Hepatocyte (in vitro differentiated cells): ENCODE data around the gene VPS45.

ENCODE experiments used
- CTCF ChIP-seq: fragments of 200-600 bp; sonication (generic); IDR thresholded peaks from 2 replicates; pipeline ENCODE4 v1.5.1; 2016; ENCODE audit warnings: antibody characterized with exemption, mild to moderate bottlenecking; ENCODE audit not compliant: poor library complexity
- EZH2 ChIP-seq: fragments of 200-600 bp; sonication (generic); IDR thresholded peaks from 2 replicates; pipeline ENCODE4 v1.6.1; 2016; ENCODE audit warnings: antibody characterized with exemption, mild to moderate bottlenecking, borderline replicate concordance
- EZH2phosphoT487 ChIP-seq: fragments of 200-600 bp; sonication (generic); IDR thresholded peaks from one replicate; pipeline ENCODE4 v1.6.1; 2018; ENCODE audit warnings: antibody characterized with exemption, mild to moderate bottlenecking, low read depth, moderate library complexity; ENCODE audit not compliant: unreplicated experiment, severe bottlenecking

DNA sequence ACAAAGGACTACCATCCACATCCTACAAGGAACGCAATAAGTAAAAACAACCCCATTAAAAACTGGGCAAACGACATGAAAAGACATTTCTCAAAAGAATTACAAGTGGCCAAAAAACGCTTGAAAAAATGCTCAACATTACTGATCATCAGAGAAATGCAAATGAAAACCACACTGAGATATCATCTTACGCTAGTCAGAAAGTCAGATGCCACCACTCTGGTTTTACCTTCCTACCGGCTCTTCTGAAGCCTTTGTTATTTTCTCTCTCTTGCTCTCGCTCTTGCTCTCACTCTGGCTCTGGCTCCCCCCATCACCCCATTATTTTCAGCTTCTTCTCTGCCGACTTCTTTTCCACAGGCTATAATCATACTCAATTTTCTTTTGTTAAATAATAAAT, 38.8 kb downstream of the VPS45 start:
- TF ChIP-seq CTCF (no peak), EZH2 (no peak), EZH2phosphoT487 (no peak)
